Measurements from ENCODE around the gene CDH20. TPM values are rescaled to one million over a fixed set of nuclear protein-coding genes. Genes with fewer than 3 reads are reported as not detected.
"Not testable (repeated sequence)": the region's sequence is repeated elsewhere in the genome, so short reads cannot be mapped to it uniquely, and the experiment has no call there.

CDH20 gene
- polyA plus RNA-seq, 1 experiment = not detected

DNA sequence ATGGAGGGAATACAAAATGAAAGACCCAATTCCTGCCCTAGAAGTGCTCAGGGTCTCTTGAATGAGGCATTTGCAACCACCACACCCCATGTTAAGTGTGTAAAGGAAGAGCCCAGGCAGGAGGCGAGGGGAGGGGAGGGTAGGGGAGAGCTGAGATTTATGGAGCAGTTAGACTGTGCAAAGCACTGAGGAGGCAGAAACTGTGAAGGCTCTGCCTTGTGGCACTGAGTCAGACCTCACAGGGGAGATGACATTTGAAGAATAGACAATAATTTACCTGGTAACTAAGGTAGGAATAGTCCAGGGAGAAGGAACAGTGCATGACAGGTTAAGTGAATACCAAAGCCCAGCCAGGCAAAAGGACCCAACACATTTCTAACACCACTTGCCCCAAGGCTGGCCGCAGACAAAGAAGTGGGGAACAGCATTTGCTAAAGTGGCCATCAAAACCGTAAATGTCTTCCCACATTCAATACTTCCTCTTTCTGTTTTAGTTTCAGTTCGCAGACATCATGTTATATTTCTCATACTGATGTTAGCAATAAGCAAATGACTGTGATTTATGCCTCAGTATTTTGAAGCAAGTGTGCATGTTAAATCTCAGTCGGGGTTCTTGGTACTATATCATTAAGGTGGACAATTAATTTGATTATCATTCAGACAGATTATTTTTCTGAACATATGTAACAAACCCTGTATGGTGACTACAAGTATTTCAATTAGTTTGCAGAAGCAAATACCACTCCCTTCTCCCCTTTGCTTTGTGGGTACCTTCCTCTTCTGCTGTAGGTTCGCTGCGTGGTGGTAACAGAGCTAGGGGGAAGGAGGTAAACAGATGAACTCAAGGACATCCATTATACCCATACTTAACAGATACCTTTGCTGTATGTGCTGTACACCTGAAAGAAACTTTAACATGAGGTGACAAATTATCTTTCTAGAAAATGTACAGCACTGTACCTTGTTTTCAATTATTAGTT, 27.5 kb downstream of the CDH20 start:
- POLR2A ChIA-PET = no interaction called here
- no peak overlapping the region for H3K4me3 ChIP-seq (ENCODE audit: low read depth, low read length)
- no peaks in the 10 kb centered on the region for H3K9me3 ChIP-seq (ENCODE audit: control insufficient read depth, insufficient read depth, low read length)
- TF ChIP-seq, protein P1, sequence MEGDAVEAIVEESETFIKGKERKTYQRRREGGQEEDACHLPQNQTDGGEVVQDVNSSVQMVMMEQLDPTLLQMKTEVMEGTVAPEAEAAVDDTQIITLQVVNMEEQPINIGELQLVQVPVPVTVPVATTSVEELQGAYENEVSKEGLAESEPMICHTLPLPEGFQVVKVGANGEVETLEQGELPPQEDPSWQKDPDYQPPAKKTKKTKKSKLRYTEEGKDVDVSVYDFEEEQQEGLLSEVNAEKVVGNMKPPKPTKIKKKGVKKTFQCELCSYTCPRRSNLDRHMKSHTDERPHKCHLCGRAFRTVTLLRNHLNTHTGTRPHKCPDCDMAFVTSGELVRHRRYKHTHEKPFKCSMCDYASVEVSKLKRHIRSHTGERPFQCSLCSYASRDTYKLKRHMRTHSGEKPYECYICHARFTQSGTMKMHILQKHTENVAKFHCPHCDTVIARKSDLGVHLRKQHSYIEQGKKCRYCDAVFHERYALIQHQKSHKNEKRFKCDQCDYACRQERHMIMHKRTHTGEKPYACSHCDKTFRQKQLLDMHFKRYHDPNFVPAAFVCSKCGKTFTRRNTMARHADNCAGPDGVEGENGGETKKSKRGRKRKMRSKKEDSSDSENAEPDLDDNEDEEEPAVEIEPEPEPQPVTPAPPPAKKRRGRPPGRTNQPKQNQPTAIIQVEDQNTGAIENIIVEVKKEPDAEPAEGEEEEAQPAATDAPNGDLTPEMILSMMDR (IDR thresholded peaks at IDR 0.05; ENCODE audit: low read depth, low read length) = no peak
- CTCF ChIA-PET = no interaction called here
- H3K27me3 ChIP-seq (ENCODE audit: control insufficient read depth, insufficient read depth, low read length) = no peaks in the 10 kb centered on the region
- no peak overlapping the region for H3K27ac ChIP-seq (ENCODE audit: low read depth, low read length)
- no peak for DNase-seq (ENCODE audit: low read depth, low spot score)

- H3K27me3 ChIP-seq (ENCODE audit: control insufficient read depth, insufficient read depth, low read length) = no peaks in the 10 kb centered on the region
- no peak overlapping the region for H3K4me3 ChIP-seq (ENCODE audit: low read depth, low read length)
- ChIA-PET POLR2A (no interaction called here), CTCF (interaction anchor here (0.6 kb wide), 1 partner anchor 1273 kb away, joined by 4 read pairs; no protein-coding TSS in a partner anchor)
- TF ChIP-seq, protein P1 (IDR thresholded peaks at IDR 0.05; ENCODE audit: low read depth, low read length) = no peak
- no peaks in the 10 kb centered on the region for H3K9me3 ChIP-seq (ENCODE audit: control insufficient read depth, insufficient read depth, low read length)
- no peak overlapping the region for H3K27ac ChIP-seq (ENCODE audit: low read depth, low read length)
- DNase-seq (ENCODE audit: low read depth, low spot score) = no peak
These were observed 29.3 kb downstream of the CDH20 start for GRCh38 chr18:61362511-61362910.

DNA sequence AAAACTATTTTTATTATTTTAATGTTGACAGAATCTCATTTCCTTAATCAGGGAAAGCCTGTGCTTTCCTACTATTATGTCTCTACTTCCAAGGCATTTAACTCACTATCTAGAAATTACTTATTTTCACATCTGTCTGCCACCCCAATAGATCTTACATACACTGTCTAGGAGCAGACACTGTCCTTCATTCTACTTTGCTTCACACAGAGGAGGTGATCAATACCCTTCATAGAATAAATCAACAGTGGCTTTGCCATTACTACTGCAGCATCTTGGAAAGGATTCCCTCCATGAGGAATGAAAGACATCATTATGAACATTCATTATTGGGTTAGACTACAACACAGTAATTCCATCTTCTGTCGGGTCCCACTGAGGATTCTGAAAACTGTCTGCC, 31.7 kb downstream of the CDH20 start:
- H3K4me3 ChIP-seq (ENCODE audit: low read depth, low read length) = no peak overlapping the region

GRCh38 chr18:61368001-61368400, 34.8 kb downstream of the CDH20 start:
- Histone ChIP-seq H3K27me3 (ENCODE audit: control insufficient read depth, insufficient read depth, low read length) (no peaks in the 10 kb centered on the region), H3K27ac (ENCODE audit: low read depth, low read length) (no peak overlapping the region), H3K9me3 (ENCODE audit: control insufficient read depth, insufficient read depth, low read length) (no peaks in the 10 kb centered on the region), H3K4me3 (ENCODE audit: low read depth, low read length) (no peak overlapping the region)
- no peak for DNase-seq (ENCODE audit: low read depth, low spot score)
- CTCF ChIA-PET = no interaction called here
- TF ChIP-seq, protein P1 (IDR thresholded peaks at IDR 0.05; ENCODE audit: low read depth, low read length) = no peak
- POLR2A ChIA-PET = no interaction called here

More for the DNA sequence above, 31.7 kb downstream of the CDH20 start:
- POLR2A ChIA-PET = no interaction called here
- CTCF ChIA-PET = no interaction called here
- DNase-seq (ENCODE audit: low read depth, low spot score) = no peak
- Histone ChIP-seq H3K27me3 (ENCODE audit: control insufficient read depth, insufficient read depth, low read length) (no peaks in the 10 kb centered on the region), H3K9me3 (ENCODE audit: control insufficient read depth, insufficient read depth, low read length) (no peaks in the 10 kb centered on the region), H3K27ac (ENCODE audit: low read depth, low read length) (no peak overlapping the region)
- TF ChIP-seq, protein P1 (IDR thresholded peaks at IDR 0.05; ENCODE audit: low read depth, low read length) = no peak

DNA sequence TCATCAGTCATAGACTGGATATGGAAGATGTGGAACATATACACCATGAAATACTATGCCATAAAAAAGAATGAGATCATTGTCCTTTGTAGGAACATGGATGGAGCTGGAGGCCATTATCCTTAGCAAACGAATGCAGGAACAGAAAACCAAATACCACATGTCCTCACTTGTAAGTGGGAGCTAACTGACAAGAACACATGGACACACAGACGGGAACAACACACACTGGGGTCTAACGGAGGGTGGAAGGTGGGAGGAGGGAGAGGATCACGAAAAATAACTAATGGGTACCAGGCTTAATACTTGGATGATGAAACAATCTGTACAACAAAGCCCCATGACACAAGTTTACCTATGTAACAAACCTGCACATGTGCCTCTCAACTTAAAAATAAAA, 36.4 kb downstream of the CDH20 start:
- DNase-seq (ENCODE audit: low read depth, low spot score); POLR2A ChIA-PET; H3K27me3 ChIP-seq (ENCODE audit: control insufficient read depth, insufficient read depth, low read length); H3K4me3 ChIP-seq (ENCODE audit: low read depth, low read length); H3K9me3 ChIP-seq (ENCODE audit: control insufficient read depth, insufficient read depth, low read length); H3K27ac ChIP-seq (ENCODE audit: low read depth, low read length): not testable (repeated sequence)
- CTCF ChIA-PET = interaction anchor here (1.5 kb wide), 1 partner anchor 47 kb away, joined by 5 read pairs; no protein-coding TSS in a partner anchor
